A673 (cell line): ENCODE measurements around the gene P2RX1.

Experiments used
- EZH2 ChIP-seq: fragments of 200-600 bp; sonication (generic); IDR thresholded peaks from 2 replicates; pipeline ENCODE4 v1.6.1; 2017; ENCODE audit warnings: borderline replicate concordance, low read depth, mild to moderate bottlenecking, mixed read lengths, antibody characterized with exemption, low read length; ENCODE audit not compliant: poor library complexity, severe bottlenecking
- TF ChIP-seq, protein P1 (sequence below): fragments of 300-800, 200-600 bp; sonication (generic); conservative IDR thresholded peaks from 2 replicates; pipeline ENCODE4 v1.5.1; 2017; ENCODE audit warnings: low read depth, mild to moderate bottlenecking, antibody characterized with exemption, low read length, moderate library complexity, mixed read lengths

DNA sequence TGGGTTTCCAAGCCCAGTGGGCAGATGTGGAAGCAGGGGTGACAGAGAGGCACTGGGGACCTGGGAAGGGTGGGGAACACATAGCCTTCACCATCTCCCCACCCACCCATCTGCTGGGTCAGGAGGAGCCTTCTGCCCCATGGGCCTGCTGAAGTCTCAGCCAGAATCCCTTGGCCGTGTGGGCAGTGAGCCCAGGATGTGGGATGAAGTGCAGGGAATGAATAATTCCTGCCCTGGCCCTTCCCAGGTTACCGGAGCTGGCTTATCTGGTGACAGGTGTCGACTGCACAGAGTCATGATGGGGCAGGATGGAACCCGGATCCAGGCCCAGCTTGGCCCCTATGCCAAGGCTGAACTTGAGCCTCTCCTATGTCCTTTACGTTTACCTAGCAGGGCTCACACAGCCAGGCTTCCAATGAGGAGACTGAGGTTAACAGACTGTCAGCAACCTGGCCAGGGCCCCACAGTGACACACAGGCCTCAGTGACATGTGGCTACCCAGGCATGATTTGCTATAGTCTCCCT, 30.5 kb upstream of the P2RX1 start:
- TF ChIP-seq, protein P1, sequence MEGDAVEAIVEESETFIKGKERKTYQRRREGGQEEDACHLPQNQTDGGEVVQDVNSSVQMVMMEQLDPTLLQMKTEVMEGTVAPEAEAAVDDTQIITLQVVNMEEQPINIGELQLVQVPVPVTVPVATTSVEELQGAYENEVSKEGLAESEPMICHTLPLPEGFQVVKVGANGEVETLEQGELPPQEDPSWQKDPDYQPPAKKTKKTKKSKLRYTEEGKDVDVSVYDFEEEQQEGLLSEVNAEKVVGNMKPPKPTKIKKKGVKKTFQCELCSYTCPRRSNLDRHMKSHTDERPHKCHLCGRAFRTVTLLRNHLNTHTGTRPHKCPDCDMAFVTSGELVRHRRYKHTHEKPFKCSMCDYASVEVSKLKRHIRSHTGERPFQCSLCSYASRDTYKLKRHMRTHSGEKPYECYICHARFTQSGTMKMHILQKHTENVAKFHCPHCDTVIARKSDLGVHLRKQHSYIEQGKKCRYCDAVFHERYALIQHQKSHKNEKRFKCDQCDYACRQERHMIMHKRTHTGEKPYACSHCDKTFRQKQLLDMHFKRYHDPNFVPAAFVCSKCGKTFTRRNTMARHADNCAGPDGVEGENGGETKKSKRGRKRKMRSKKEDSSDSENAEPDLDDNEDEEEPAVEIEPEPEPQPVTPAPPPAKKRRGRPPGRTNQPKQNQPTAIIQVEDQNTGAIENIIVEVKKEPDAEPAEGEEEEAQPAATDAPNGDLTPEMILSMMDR, result no peak
- TF ChIP-seq EZH2, result no peak
